Natural killer cell (primary cell): ENCODE measurements around the gene LMAN2. TPM values are rescaled to one million over a fixed set of nuclear protein-coding genes. Genes with fewer than 3 reads are reported as not detected.
A peak's percentile ranks its signal among the peaks of the same experiment; 100 is the strongest.

Experiments
- ATAC-seq, 3 donors: fragments of 150-1000 bp in 2 of 3; fragments of 200-7000 bp in 1 of 3; cut with Tn5 transposase; 1 replicate in 1 of 3; 2 replicates in 2 of 3; pipeline ENCODE4 v1.10.0; 2021; ENCODE audit warnings: mild to moderate bottlenecking in 2 of 3, moderate library complexity in 2 of 3
- DNase-seq, 2 donors: peaks; one replicate each; pipeline versions ENCODE4 v3.0.0 to v3.0.0-alpha.2; 2013 to 2021; ENCODE audit warnings: mixed read lengths in 1 of 2
- H3K27ac ChIP-seq: one replicate; pipeline ENCODE4 v1.5.1; 2013; ENCODE audit warnings: mild to moderate bottlenecking, low read length
- H3K27me3 ChIP-seq: one replicate; pipeline ENCODE4 v1.6.1; 2013; ENCODE audit warnings: low read length; ENCODE audit not compliant: control insufficient read depth, insufficient read depth
- H3K36me3 ChIP-seq: one replicate; pipeline ENCODE4 v1.6.1; 2013; ENCODE audit warnings: low read length; ENCODE audit not compliant: control insufficient read depth, insufficient read depth
- H3K4me1 ChIP-seq: one replicate; pipeline ENCODE4 v1.6.1; 2013; ENCODE audit warnings: low read length; ENCODE audit not compliant: control insufficient read depth, insufficient read depth
- H3K4me3 ChIP-seq: one replicate; pipeline ENCODE4 v1.5.1; 2013; ENCODE audit warnings: low read length
- H3K9me3 ChIP-seq: one replicate; pipeline ENCODE4 v1.6.1; 2013; ENCODE audit warnings: low read length; ENCODE audit not compliant: control insufficient read depth, insufficient read depth
- H3K27ac Mint-ChIP-seq, 2 donors: one replicate each; pipeline ENCODE4 v1.8.0; 2022; ENCODE audit warnings: mild to moderate bottlenecking in 2 of 2, mixed read lengths in 2 of 2, moderate library complexity in 1 of 2
- H3K27me3 Mint-ChIP-seq, 2 donors: one replicate each; pipeline ENCODE4 v1.8.0; 2022; ENCODE audit warnings: low read depth in 2 of 2, mixed read lengths in 2 of 2
- H3K36me3 Mint-ChIP-seq: one replicate; pipeline ENCODE4 v1.8.0; 2022; ENCODE audit warnings: mixed read lengths
- H3K4me1 Mint-ChIP-seq, 2 donors: one replicate each; pipeline ENCODE4 v1.8.0; 2022; ENCODE audit warnings: mixed read lengths in 2 of 2
- H3K4me3 Mint-ChIP-seq: one replicate; pipeline ENCODE4 v1.8.0; 2022; ENCODE audit warnings: mild to moderate bottlenecking, moderate library complexity, mixed read lengths
- H3K9me3 Mint-ChIP-seq, 2 donors: one replicate each; pipeline ENCODE4 v1.8.0; 2022; ENCODE audit warnings: mixed read lengths in 2 of 2
- CTCF ChIP-seq: fragments of 200-600 bp; IDR thresholded peaks from one replicate; pipeline ENCODE4 v1.8.0; 2022; ENCODE audit warnings: antibody characterized with exemption
- WGBS: methylation state at CpG from one replicate; pipeline ENCODE4 v1.1.7; 2013; ENCODE audit warnings: missing lambda C conversion rate; ENCODE audit not compliant: insufficient coverage; 5-methylcytosine and 5-hydroxymethylcytosine counted together
- intact Hi-C: fragments of 100-400 bp; cut with micrococcal nuclease; formaldehyde crosslinking; loops from one replicate; pipeline ENCODE4 v1.14.2; 2022
- total RNA-seq, 4 donors: library from RNA; stranded (reverse); fragments of 120-200 nt in 1 of 4; gene quantifications; one replicate each; pipeline versions ENCODE4 v1.2.3 to v1.2.4, GENCODE V29; 2013 to 2022

The LMAN2 gene
- 100 to 1,000 TPM; 112 to 124 (median 114) TPM for total RNA-seq
- total RNA-seq (2013): 144 TPM

- Mint-ChIP-seq H3K36me3 (no peaks in the 10 kb centered on the region), H3K4me1 (peaks cover 58 to 63% of the 10 kb centered on the region in 2 donors), H3K27me3 (no peaks in the 10 kb centered on the region), H3K9me3 (no peaks in the 10 kb centered on the region), H3K27ac (peak within 1 kb of the TSS; percentile 98 to 99), H3K4me3 (peak within 1 kb of the TSS; percentile 97)
- no peak for TF ChIP-seq CTCF
- Histone ChIP-seq H3K9me3 (no peaks in the 10 kb centered on the region), H3K4me1 (peaks cover 48% of the 10 kb centered on the region), H3K27ac (peak within 1 kb of the TSS; percentile 91), H3K27me3 (no peaks in the 10 kb centered on the region), H3K4me3 (peak within 1 kb of the TSS; percentile 96), H3K36me3 (peaks cover 17% of the 10 kb centered on the region)
- 9% methylated on average over 55 of the region's 55 CpGs for WGBS
- DNase-seq (peak; percentile 86 to 96), ATAC-seq (peak; percentile 97 to 99 (median 97))
- intact Hi-C loops: loop anchor here (2.0 kb wide), 1 partner anchor 75 kb away; the partner anchor contains the start of gene GRK6
Measured at GRCh38 chr5:177351392-177352329, at the start of gene LMAN2. TSS of gene LMAN2 (minus strand) at chr5:177351668. CDS start at chr5:177351647, 21 bp downstream.

GRCh38 chr5:177399997-177400868 is 48.8 kb upstream of the LMAN2 start, which contains the start of gene PFN3:
TSS of gene PFN3 (minus strand) at chr5:177400661. CDS start at chr5:177400576, 85 bp downstream.
- H3K27me3 ChIP-seq: peaks cover 22% of the 10 kb centered on the region
- Mint-ChIP-seq H3K27me3 (peaks cover 13 to 17% of the 10 kb centered on the region in 2 donors), H3K4me3 (no peak within 1 kb of the TSS), H3K27ac (no peak within 1 kb of the TSS), H3K9me3 (no peaks in the 10 kb centered on the region), H3K36me3 (no peaks in the 10 kb centered on the region), H3K4me1 (peaks cover 19 to 21% of the 10 kb centered on the region in 2 donors)
- no peaks in the 10 kb centered on the region for H3K9me3 ChIP-seq
- ATAC-seq (no peak), DNase-seq (no peak)
- TF ChIP-seq CTCF: no peak
- no peak within 1 kb of the TSS for H3K4me3 ChIP-seq
- H3K27ac ChIP-seq: no peak within 1 kb of the TSS
- WGBS: 74% methylated on average over 92 of the region's 92 CpGs
- H3K36me3 ChIP-seq: no peaks in the 10 kb centered on the region
- intact Hi-C loops: no loop called here
- peaks cover 32% of the 10 kb centered on the region for H3K4me1 ChIP-seq

- Histone ChIP-seq H3K4me1 (peaks cover 18% of the 10 kb centered on the region), H3K9me3 (no peaks in the 10 kb centered on the region), H3K27ac (no peak overlapping the region), H3K4me3 (no peak overlapping the region), H3K36me3 (no peaks in the 10 kb centered on the region), H3K27me3 (peaks cover 20% of the 10 kb centered on the region)
- no peaks in the 10 kb centered on the region for H3K9me3 Mint-ChIP-seq
- peaks cover 3 to 6% of the 10 kb centered on the region in 2 donors for H3K4me1 Mint-ChIP-seq
- no peak for TF ChIP-seq CTCF
- no peaks in the 10 kb centered on the region for H3K36me3 Mint-ChIP-seq
- intact Hi-C loops: no loop called here
- WGBS: 87% methylated on average over 14 of the region's 16 CpGs
- no peak for ATAC-seq
- peaks cover 10 to 13% of the 10 kb centered on the region in 2 donors for H3K27me3 Mint-ChIP-seq
- no peak for DNase-seq
- H3K27ac Mint-ChIP-seq: no peak overlapping the region
- no peak overlapping the region for H3K4me3 Mint-ChIP-seq
Measured at GRCh38 chr5:177397875-177398390, 46.5 kb upstream of the LMAN2 start.
